T1000 (cell line): ENCODE data around the gene TIMM50.
"Not testable (repeated sequence)": the region's sequence is repeated elsewhere in the genome, so short reads cannot be mapped to it uniquely, and the experiment has no call there.

Source experiments
- DNase-seq: peaks from one replicate; lab custom pipeline; 2025; ENCODE audit warnings: mixed read lengths; lab: John Stamatoyannopoulos, UW

The TIMM50 gene

DNA sequence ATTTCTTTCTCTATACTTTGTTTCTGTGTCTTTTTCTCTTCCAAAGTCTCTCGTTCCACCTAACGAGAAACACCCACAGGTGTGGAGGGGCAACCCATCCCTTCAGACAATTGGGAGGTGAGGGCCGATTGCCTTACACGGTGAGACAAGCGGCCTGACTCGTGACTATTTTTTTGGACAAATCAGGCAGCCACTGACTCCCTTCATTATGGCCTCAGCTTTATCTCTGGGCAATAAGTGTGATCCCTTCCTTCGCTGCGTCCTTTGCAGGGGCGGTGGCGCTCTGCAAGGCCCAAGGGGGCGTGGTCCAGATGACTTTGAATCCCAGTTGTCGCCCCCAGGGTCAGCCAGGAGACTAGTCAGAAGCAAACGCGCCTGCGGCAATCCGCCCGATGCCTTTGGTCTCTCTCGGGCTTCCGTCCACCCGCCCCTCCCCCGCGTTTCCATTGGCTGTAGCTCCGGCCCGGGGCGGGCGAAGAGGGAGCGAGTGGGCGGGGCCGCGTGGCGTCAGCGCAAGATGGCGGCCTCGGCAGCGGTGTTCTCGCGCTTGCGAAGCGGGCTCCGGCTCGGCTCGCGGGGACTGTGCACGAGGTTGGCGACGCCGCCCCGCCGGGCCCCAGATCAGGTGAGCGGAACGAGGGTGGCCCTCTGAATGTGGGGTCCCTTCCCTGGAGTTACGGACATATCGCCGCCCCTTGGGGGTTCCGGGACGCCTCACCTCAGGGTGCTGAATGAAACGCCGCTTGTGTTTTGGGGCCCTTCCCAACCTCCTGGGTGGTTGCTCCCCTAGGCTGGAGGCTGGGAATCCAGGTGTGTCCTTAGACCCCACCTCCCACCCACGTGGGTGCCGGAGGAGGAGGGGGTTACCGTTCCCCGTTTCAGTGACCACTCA, at the start of gene TIMM50:
Gene TIMM50, plus strand, starts transcription at position 502 of the 892 bp plus-strand sequence. Its CDS starts 16 bp downstream, at position 518.
- peak; percentile 97 for DNase-seq

DNA sequence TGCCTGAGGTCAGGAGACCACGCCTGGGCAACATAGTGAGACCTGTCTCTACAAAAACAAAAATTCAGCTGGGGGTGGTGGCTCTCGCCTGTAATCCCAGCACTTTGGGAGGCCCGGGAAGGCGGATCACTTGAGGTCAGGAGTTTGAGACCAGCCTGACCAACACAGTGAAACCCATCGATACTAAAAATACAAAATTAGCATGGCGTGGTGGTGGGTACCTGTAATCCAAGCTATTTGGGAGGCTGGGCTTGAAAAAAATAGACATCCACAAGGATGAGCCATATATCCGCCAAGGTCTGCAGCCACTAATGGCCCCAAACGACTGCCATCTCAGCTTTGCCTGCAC, 48.0 kb upstream of the TIMM50 start:
- no peak for DNase-seq

DNA sequence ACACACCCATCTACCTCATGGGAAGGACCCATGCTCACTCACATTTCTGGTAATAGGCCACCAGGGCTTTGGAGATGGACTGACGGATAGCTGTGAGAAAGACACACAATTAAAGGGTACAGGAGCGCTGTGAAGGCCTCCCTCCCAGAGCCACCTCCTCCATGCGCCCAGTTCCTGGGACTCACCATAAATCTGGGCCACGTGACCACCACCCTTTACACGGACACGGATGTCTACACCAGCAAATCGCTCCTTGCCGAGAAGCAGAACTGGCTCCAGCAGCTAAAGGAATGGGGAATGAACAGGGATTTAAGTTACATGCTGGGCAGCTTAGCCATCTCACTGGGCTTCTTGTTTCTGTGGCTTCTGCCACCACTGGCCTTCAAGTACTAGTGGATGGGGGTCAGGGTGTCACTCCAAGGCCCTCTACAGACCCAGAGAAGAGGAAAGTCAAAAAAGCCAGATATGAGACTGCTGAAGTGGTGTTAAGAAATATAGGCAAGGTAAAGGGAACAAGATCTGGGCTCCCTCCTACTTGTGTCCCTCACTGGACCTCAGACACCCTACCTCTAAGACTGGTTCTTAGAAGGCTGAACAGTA, 47.1 kb upstream of the TIMM50 start:
- no peak for DNase-seq

DNA sequence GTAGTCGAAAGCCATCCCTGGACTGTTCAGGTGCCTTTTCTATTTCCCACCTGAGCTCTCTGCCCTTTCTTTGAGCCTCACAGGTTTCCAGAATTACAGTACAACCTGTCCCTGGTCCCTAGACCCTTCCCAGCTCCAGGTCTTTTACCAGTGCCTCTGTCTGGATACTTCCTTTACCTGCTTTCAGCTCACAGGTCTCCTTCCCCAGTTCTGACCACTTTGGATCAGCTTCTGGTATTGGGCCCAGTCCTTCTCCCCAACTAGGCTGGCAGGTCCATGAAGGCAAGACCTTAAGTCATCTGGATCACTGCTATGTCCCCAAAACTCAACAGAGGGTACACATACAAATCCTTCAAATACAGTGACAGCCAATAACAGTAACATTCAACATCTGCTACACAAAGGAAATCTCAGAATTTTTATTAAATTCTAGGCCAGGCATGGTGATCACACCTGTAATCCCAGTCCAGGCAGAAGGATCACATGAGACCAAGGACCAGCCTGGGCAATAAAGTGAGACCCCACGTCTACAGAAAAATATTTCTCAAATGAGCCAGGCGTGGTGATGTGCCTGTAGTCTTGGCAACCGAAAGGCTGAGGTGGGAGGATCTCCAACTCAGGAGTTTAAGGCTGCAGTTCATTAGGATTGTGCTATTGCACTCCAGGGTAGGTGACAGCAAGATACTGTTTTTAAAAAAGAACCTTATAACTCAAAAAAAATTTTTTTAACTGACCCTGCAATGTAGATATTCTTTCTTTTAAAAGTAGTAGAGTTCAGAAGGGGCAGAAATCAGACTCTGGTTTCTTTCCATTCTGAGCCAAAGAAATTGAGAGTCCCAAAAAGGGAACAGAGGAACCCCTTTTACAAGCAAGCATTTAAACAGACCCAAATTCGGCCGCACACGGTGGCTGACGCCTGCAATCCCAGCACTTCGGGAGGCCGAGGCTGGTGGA, 46.2 kb upstream of the TIMM50 start:
- DNase-seq: no peak

DNA sequence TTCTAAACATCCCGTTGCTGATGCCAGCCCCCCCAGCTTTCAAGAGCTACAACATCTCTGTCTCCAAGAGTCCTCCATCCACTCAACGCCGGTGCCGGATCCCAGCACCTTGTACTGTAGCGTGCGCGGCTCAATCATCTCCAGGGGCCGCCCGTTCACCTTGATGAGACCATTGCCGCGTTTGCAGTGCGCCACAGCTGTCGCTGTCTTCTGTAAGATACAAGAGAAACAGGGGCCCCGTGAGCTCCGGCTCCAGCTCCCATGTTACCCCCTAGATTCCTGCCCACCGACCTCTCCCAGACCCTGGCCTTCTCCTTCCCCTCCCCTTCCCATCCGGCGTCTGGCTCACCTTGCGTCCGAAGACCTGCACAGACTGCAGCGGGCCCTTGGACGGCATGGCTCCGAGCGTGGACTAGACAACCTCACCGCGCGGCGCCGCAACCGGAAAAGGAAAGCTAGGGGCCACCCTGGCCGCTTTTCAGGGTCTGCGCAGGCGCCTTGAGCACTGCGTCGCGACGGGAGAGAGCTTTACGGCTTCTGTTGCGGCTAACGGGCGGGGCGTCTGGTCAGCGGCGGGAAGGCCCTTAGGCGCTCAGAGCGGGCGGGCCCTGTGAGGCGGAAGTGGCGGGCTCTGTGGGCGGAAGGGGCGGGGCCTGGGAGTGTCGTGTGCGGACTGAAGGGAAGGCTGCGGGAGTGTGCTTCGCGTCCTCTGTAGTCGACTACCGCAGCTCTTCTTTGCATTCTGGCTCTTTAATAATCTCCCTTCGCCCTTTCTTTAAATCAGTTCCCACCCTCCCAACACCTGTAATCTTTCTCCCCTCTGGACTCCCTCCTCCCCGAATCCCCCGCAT, 44.9 kb upstream of the TIMM50 start, which contains the start of gene RPS16:
Gene RPS16, minus strand, starts transcription at position 451 of the 851 bp plus-strand sequence. Its CDS starts 54 bp downstream, at position 397.
- peak; percentile 97 for DNase-seq

DNA sequence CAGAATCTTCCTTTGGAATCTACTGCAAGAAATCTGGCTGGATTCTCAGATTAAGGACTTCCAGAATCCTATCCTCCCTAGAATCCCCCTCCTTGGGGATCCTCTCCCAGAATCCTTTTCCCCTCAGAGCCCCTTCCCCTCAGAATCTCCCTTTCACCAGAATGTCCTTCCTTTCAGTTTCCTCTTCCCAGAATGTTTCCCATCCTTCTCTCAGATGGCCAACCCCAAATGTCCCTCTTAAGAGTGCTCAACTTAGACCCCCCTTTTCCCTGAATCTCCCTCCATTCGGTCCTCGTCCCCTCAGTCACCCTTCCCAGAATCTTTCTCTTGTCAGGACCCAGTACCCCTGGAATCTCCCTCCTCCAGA, 44.3 kb upstream of the TIMM50 start:
- DNase-seq: no peak

GRCh38 chr19:39438270-39438934, 42.2 kb upstream of the TIMM50 start:
- no peak for DNase-seq

DNA sequence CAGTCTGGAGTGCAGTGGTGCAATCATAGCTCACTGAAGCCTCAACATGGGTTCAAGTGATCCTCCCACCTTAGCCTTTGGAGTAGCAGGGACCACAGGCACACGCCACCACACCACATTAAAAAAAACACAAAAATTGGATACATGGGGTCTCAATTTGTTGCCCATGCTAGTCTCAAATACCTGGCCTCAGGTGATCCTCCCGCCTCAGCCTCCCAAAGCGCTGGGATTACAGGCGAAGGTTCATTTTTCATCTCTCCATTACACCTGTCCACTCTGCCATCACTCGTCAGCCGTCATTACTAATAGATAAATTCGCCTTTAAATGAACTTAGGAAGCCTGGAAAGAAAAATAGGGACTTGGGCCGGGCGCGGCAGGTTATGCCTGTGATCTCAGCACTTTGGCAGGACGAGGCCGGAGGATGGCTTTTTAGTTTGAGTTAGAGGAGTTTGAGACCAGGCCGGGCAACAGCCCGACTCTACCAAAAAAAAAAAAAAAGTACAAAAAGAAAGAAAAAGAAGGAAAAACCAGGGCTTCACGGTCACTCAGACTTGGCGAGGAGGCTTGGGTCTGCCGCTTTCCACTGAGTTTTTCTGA, 35.9 kb upstream of the TIMM50 start:
- no peak for DNase-seq

GRCh38 chr19:39445196-39446111, 35.2 kb upstream of the TIMM50 start, which contains the start of gene SUPT5H:
Gene SUPT5H, plus strand, starts transcription at chr19:39445582. Its CDS starts 309 bp downstream, at chr19:39445891.
- peak; percentile 96 for DNase-seq

GRCh38 chr19:39446365-39447084, 34.1 kb upstream of the TIMM50 start:
- DNase-seq: no peak

- no peak for DNase-seq
Observed at GRCh38 chr19:39448271-39448670, 32.4 kb upstream of the TIMM50 start.

DNA sequence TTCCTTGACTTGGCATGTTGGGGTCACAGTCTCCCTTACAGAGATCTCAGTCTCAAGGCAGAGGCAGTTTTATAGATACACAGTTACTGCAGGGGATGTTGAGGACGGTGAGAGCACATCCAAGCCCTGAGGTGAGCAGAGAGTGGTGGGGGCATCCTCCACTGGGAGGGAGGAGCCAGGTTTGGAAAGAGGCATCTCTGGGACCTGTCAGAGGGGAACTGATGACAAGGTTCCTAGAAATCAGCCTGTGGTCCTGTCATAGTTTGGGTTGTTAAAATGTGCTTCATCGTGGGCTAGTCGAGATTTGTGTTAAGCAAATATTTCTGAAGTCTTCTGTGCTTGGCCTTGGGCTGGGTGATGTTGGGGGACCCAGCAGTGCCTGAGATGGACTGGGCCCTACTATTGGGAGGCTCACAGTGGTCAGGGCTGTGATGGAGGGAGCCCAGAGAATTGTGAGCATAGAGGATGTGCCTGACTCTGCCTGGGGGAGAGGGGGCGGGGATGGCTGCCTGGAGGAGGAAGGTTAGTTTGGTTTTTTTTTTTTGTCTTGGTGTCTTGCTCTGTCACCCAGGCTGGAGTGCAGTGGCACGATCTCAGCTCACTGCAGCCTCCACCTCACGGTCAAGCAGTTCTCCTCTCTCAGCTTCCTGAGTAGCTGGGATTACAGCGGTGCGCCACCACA, 31.4 kb upstream of the TIMM50 start:
- DNase-seq: no peak

DNA sequence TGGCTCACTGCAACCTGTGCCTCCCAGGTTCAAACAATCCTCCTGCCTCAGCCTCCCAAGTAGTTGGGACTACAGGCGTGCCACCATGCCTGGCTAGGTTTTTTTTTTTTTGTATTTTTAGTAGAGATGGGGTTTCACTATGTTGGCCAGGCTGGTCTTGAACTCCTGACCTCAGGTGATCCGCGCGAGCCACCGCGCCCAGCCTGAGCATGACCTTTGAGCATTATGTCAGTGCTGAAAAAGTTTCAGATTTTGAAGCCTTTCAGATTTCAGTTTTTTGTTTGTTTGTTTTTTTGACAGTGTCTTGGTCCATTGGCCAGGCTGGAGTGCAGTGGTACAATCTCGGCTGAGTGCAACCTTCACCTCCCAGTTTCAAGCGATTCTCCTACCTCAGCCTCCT, 29.4 kb upstream of the TIMM50 start:
- not testable (repeated sequence) for DNase-seq

- DNase-seq: no peak
Observed at GRCh38 chr19:39463403-39463802, 17.2 kb upstream of the TIMM50 start.

- no peak for DNase-seq
Observed at GRCh38 chr19:39465956-39466747, 14.5 kb upstream of the TIMM50 start.

GRCh38 chr19:39467941-39468340, 12.7 kb upstream of the TIMM50 start:
- DNase-seq: no peak

DNA sequence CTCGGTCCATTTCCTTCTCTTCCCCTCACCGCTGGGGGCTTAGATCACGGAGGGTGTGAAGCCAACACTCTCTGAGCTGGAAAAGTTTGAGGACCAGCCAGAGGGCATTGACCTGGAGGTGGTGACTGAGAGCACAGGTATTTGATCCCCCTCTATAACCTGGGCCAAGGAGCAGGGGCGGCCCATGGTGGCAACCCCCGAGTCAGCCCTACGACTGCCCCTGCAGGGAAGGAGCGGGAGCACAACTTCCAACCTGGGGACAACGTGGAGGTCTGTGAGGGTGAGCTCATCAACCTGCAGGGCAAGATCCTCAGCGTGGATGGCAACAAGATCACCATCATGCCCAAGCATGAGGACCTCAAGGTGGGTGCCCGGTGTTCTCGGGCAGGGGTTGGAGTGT, 11.6 kb upstream of the TIMM50 start:
- DNase-seq: no peak
